Transverse colon (tissue), 4 donors: ENCODE results near the gene ASL. TPM values are rescaled to one million over a fixed set of nuclear protein-coding genes. Genes with fewer than 3 reads are reported as not detected.
A peak's percentile ranks its signal among the peaks of the same experiment; 100 is the strongest.

ENCODE experiments used
- DNase-seq: peaks from one replicate; pipeline ENCODE4 v3.0.0-alpha.2; 2019
- H3K27ac ChIP-seq, 4 donors: fragments of 200-600 bp; sonication (generic); 2 replicates each; pipeline ENCODE4 v1.5.1; 2016 to 2018; ENCODE audit warnings: inconsistent platforms in 4 of 4
- H3K27me3 ChIP-seq: fragments of 200-600 bp; sonication (generic); 2 replicates; pipeline ENCODE4 v1.5.1; 2017; ENCODE audit warnings: inconsistent platforms
- H3K36me3 ChIP-seq, 4 donors: fragments of 200-600 bp; sonication (generic); 2 replicates each; pipeline ENCODE4 v1.5.1; 2017 to 2019; ENCODE audit warnings: inconsistent platforms in 4 of 4
- H3K4me1 ChIP-seq, 4 donors: fragments of 200-600 bp; sonication (generic); 2 replicates each; pipeline ENCODE4 v1.5.1; 2017 to 2020; ENCODE audit warnings: inconsistent platforms in 4 of 4
- H3K4me3 ChIP-seq, 4 donors: fragments of 200-600 bp; sonication (generic); 1 replicate in 1 of 4; 2 replicates in 3 of 4; pipeline versions ENCODE4 v1.5.1 to v1.6.1; 2017 to 2019; ENCODE audit warnings: inconsistent platforms in 4 of 4
- H3K9me3 ChIP-seq, 2 donors: fragments of 200-600 bp; sonication (generic); 2 replicates each; pipeline ENCODE4 v1.5.1; 2017 to 2019; ENCODE audit warnings: inconsistent platforms in 2 of 2
- EP300 ChIP-seq: sonication (generic); formaldehyde crosslinking; IDR thresholded peaks from one replicate; pipeline ENCODE4 v1.6.1; 2017; ENCODE audit warnings: antibody characterized with exemption, low read depth
- POLR2A ChIP-seq: fragments of 450-650 bp; IDR thresholded peaks from one replicate; pipeline ENCODE4 v1.6.1; 2016; ENCODE audit warnings: antibody characterized with exemption, mild to moderate bottlenecking, moderate library complexity
- POLR2AphosphoS5 ChIP-seq, 3 donors: sonication (generic); formaldehyde crosslinking; IDR thresholded peaks; one replicate each; pipeline ENCODE4 v1.6.1; 2016; ENCODE audit warnings: antibody characterized with exemption in 3 of 3
- WGBS, 2 donors: methylation state at CpG; one replicate each; pipeline ENCODE4 v1.1.5; 2018; ENCODE audit warnings: low coverage in 1 of 2; 5-methylcytosine and 5-hydroxymethylcytosine counted together
- in situ Hi-C, 4 donors: fragments of 200-750 bp; cut with MboI; loops; one replicate each; pipeline versions ENCODE4 v1.15.0 to v1.15.1; 2017; ENCODE audit warnings: low sequenced_read_pairs in 3 of 4, low pct_ligation_motif_present in 1 of 4, low pct_unique_long_range_greater_than_20kb in 1 of 4
- intact Hi-C: fragments of 100-400 bp; cut with DNase I; formaldehyde crosslinking; loops from one replicate; pipeline ENCODE4 v1.15.1; 2023; ENCODE audit warnings: low total_unique reads
- total RNA-seq, 4 donors: library from RNA; depleted of rRNA; stranded (reverse); fragments of >200 nt; gene quantifications; one replicate each; pipeline ENCODE4 v1.1.0, GENCODE V29; 2016
- TF ChIP-seq, protein P1 (sequence below), 5 experiments: fragments of 200-600 bp in 3 of 5; fragments of 450-650 bp in 2 of 5; sonication (generic) in 3 of 5; IDR thresholded peaks; 1 replicate in 2 of 5; 2 replicates in 3 of 5; pipeline ENCODE4 v1.5.1; 2016 to 2017; ENCODE audit warnings: antibody characterized with exemption in 5 of 5, inconsistent platforms in 3 of 5, mild to moderate bottlenecking in 2 of 5, moderate library complexity in 1 of 5

Gene ASL
- total RNA-seq, 4 donors from 2014 or later, result 77.2 to 179 (median 129) TPM

DNA sequence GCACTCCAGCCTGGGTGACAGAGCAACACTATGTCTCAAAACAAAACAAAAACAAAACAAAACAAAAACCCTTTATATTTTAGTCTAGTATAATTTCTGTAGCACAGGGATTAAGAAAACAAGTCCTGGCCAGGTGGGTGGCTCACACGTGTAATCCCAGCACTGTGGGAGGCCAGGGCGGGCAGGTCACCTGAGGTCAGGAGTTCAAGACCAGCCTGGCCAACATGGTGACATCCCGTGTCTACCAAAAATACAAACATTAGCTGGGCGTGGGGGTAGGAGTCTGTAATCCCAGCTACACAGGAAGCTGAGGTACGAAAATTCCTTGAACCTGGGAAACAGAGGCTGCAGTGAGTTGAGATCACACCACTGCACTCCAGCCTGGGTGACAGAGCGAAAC, 23.2 kb upstream of the ASL start:
- intact Hi-C loops, result no loop called here
- in situ Hi-C loops, result no loop called here
- no peaks in the 10 kb centered on the region for H3K27me3 ChIP-seq
- H3K27ac ChIP-seq, result no peak overlapping the region
- no peaks in the 10 kb centered on the region for H3K9me3 ChIP-seq
- H3K36me3 ChIP-seq, result no peaks in the 10 kb centered on the region
- DNase-seq, result no peak
- 73 to 82% methylated on average over 3 to 6 of the region's 6 CpGs for WGBS, 2 donors
- H3K4me3 ChIP-seq, result no peak overlapping the region
- peaks cover 0 to 6% (median 0%) of the 10 kb centered on the region in 4 donors for H3K4me1 ChIP-seq
- TF ChIP-seq, protein P1, sequence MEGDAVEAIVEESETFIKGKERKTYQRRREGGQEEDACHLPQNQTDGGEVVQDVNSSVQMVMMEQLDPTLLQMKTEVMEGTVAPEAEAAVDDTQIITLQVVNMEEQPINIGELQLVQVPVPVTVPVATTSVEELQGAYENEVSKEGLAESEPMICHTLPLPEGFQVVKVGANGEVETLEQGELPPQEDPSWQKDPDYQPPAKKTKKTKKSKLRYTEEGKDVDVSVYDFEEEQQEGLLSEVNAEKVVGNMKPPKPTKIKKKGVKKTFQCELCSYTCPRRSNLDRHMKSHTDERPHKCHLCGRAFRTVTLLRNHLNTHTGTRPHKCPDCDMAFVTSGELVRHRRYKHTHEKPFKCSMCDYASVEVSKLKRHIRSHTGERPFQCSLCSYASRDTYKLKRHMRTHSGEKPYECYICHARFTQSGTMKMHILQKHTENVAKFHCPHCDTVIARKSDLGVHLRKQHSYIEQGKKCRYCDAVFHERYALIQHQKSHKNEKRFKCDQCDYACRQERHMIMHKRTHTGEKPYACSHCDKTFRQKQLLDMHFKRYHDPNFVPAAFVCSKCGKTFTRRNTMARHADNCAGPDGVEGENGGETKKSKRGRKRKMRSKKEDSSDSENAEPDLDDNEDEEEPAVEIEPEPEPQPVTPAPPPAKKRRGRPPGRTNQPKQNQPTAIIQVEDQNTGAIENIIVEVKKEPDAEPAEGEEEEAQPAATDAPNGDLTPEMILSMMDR (IDR thresholded peaks at IDR 0.05), result no peak
- TF ChIP-seq POLR2AphosphoS5 (IDR thresholded peaks at IDR 0.05) (no peak), EP300 (no peak), POLR2A (no peak)

- H3K36me3 ChIP-seq, result no peaks in the 10 kb centered on the region
- H3K9me3 ChIP-seq, result no peaks in the 10 kb centered on the region
- H3K27ac ChIP-seq, result no peak overlapping the region
- no peak overlapping the region for H3K4me3 ChIP-seq
- intact Hi-C loops (no loop called here), in situ Hi-C loops (no loop called here)
- 78% methylated on average over 6 of the region's 6 CpGs; no CpG with 5 or more reads in 1 of the 2 donors for WGBS, 2 donors
- no peak for TF ChIP-seq POLR2AphosphoS5 (IDR thresholded peaks at IDR 0.05)
- TF ChIP-seq EP300, result no peak
- TF ChIP-seq POLR2A, result no peak
- TF ChIP-seq, protein P1 (IDR thresholded peaks at IDR 0.05), result no peak
- peaks cover 0 to 6% (median 0%) of the 10 kb centered on the region in 4 donors for H3K4me1 ChIP-seq
- DNase-seq, result no peak
- no peaks in the 10 kb centered on the region for H3K27me3 ChIP-seq
Measured at GRCh38 chr7:66054063-66054462, 21.6 kb upstream of the ASL start.

- Histone ChIP-seq H3K27ac (no peak overlapping the region), H3K4me1 (peaks cover 0 to 6% (median 0%) of the 10 kb centered on the region in 4 donors), H3K9me3 (no peaks in the 10 kb centered on the region), H3K36me3 (no peaks in the 10 kb centered on the region), H3K4me3 (no peak overlapping the region), H3K27me3 (no peaks in the 10 kb centered on the region)
- intact Hi-C loops (no loop called here), in situ Hi-C loops (no loop called here)
- DNase-seq, result no peak
- 76 to 83% methylated on average over 5 to 9 of the region's 9 CpGs for WGBS, 2 donors
- TF ChIP-seq POLR2AphosphoS5 (IDR thresholded peaks at IDR 0.05) (no peak), EP300 (no peak), POLR2A (no peak)
- TF ChIP-seq, protein P1 (IDR thresholded peaks at IDR 0.05), result no peak
Measured at GRCh38 chr7:66055321-66055956, 20.2 kb upstream of the ASL start.

DNA sequence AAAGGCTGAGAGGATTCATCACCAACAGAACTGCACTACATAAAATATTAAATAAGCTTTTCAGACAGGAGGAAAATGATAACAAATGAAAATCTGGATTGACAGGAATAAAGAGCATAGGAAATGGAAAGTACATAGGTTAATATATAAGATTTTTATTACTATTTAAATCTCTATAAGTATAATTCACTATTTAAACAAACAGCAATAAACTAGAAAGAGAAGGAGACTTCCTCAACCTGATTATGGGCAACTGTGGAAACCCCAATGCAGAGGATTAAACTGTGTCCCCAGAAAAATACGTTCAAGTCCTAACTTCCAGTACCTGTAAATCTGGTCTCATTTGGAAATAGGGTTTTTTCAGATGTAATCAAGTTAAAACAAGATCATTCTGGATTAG, 14.8 kb upstream of the ASL start:
- Histone ChIP-seq H3K4me1 (peaks cover 0 to 6% (median 0%) of the 10 kb centered on the region in 4 donors), H3K27ac (peak overlapping the region in 1 of 4 donors; percentile 25), H3K4me3 (no peak overlapping the region), H3K9me3 (no peaks in the 10 kb centered on the region), H3K36me3 (no peaks in the 10 kb centered on the region), H3K27me3 (no peaks in the 10 kb centered on the region)
- TF ChIP-seq EP300, result no peak
- TF ChIP-seq, protein P1 (IDR thresholded peaks at IDR 0.05), result no peak
- TF ChIP-seq POLR2AphosphoS5 (IDR thresholded peaks at IDR 0.05), result no peak
- no peak for TF ChIP-seq POLR2A
- DNase-seq, result no peak
- intact Hi-C loops (no loop called here), in situ Hi-C loops (no loop called here)
- whole genome bisulfite sequencing, 2 donors, result 45 to 64% methylated on average over 1 of the region's 1 CpG
